GM12878 (cell line): ENCODE data around the gene ACSF3. TPM values are rescaled to one million over a fixed set of nuclear protein-coding genes. Genes with fewer than 3 reads are reported as not detected.

ENCODE experiments used
- ATAC-seq: fragments of 200-7000 bp; cut with Tn5 transposase; 3 replicates; pipeline ENCODE4 v1.9.1; 2020; ENCODE audit warnings: mild to moderate bottlenecking, moderate library complexity
- BruUV-seq: library from RNA; stranded (reverse); fragments of 400-500 nt; replicated peaks from 2 replicates; lab custom pipeline; 2021; lab: Mats Ljungman, UMichigan
- CTCF ChIA-PET: fragments of 300-600 bp; sonication (Branson Sonifier 250); formaldehyde crosslinking; extraction: SDS; loops from one replicate; lab custom pipeline; 2021; ENCODE audit warnings: inconsistent platforms; lab: Yijun Ruan, JAX
- POLR2A ChIA-PET: fragments of 350-600 bp; formaldehyde crosslinking; extraction: SDS; loops from one replicate; lab custom pipeline; 2021; ENCODE audit warnings: inconsistent platforms; lab: Charles Lee
- RAD21 ChIA-PET: fragments of 300-600 bp; sonication (Branson Sonifier 250); formaldehyde crosslinking; loops from one replicate; lab custom pipeline; 2023; ENCODE audit warnings: antibody characterized with exemption; ENCODE audit not compliant: unreplicated experiment; lab: Charles Lee
- SMC1A ChIA-PET: fragments of 300-600 bp; sonication (Branson Sonifier 250); formaldehyde crosslinking; loops from one replicate; lab custom pipeline; 2023; ENCODE audit not compliant: unreplicated experiment, uncharacterized antibody; lab: Charles Lee
- DNase-seq: peaks from one replicate; pipeline ENCODE4 v3.0.0-alpha.2; 2011; ENCODE audit warnings: low read depth, low spot score
- FAIRE-seq: peaks from 3 replicates; lab custom pipeline; 2011; peaks lifted over from hg19 to GRCh38; lab: Jason Lieb, UNC
- H2AFZ ChIP-seq: 2 replicates; pipeline ENCODE4 v1.6.0; 2011; ENCODE audit warnings: low read depth, low read length, control low read depth; ENCODE audit not compliant: control insufficient read depth
- H3K27ac ChIP-seq: 2 replicates; pipeline ENCODE4 v1.5.1; 2011; ENCODE audit warnings: control low read depth; ENCODE audit not compliant: control insufficient read depth, insufficient read depth
- H3K27me3 ChIP-seq, 2 experiments: replicated peaks in 1 of 2; 2 replicates each; pipeline versions ENCODE4 v1.6.0 to v1.6.1; 2011; ENCODE audit warnings: low read length in 1 of 2; ENCODE audit not compliant: control insufficient read depth in 2 of 2, insufficient read depth in 2 of 2
- H3K36me3 ChIP-seq, 2 experiments: 2 replicates each; pipeline ENCODE4 v1.5.1; 2011; ENCODE audit warnings: low read length in 1 of 2; ENCODE audit not compliant: control insufficient read depth in 2 of 2, insufficient read depth in 2 of 2
- H3K4me1 ChIP-seq: 2 replicates; pipeline ENCODE4 v1.6.1; 2011; ENCODE audit warnings: mild to moderate bottlenecking, low read length, moderate library complexity, mixed read lengths; ENCODE audit not compliant: control insufficient read depth, insufficient read depth
- H3K4me2 ChIP-seq: 2 replicates; pipeline ENCODE4 v1.6.0; 2011; ENCODE audit warnings: control low read depth; ENCODE audit not compliant: control insufficient read depth, insufficient read depth
- H3K4me3 ChIP-seq: fragments of 200-600 bp; sonication (generic); 2 replicates; pipeline ENCODE4 v1.5.1; 2016
- H3K79me2 ChIP-seq: 2 replicates; pipeline ENCODE4 v1.6.0; 2011; ENCODE audit warnings: low read length; ENCODE audit not compliant: control insufficient read depth, insufficient read depth
- H3K9ac ChIP-seq: 2 replicates; pipeline ENCODE4 v1.8.0; 2011; ENCODE audit warnings: low read length, control low read depth, mixed read lengths; ENCODE audit not compliant: control insufficient read depth, insufficient read depth
- H3K9me3 ChIP-seq: replicated peaks from 3 replicates; pipeline ENCODE4 v1.5.1; 2011; ENCODE audit warnings: mild to moderate bottlenecking, low read length; ENCODE audit not compliant: control insufficient read depth, insufficient read depth
- H4K20me1 ChIP-seq: 2 replicates; pipeline ENCODE4 v1.6.0; 2011; ENCODE audit not compliant: control insufficient read depth, insufficient read depth
- BACH1 ChIP-seq: fragments of 450-650 bp; IDR thresholded peaks from 2 replicates; pipeline ENCODE4 v1.6.1; 2017; ENCODE audit warnings: mild to moderate bottlenecking, borderline replicate concordance
- DPF2 ChIP-seq: fragments of 450-650 bp; IDR thresholded peaks from 2 replicates; pipeline ENCODE4 v1.6.1; 2017; ENCODE audit warnings: mild to moderate bottlenecking
- GABPA ChIP-seq: IDR thresholded peaks from 2 replicates; pipeline ENCODE4 v1.6.1; 2014; ENCODE audit warnings: antibody characterized with exemption, low read depth, mild to moderate bottlenecking, inconsistent platforms
- IKZF1 ChIP-seq: fragments of 450-650 bp; conservative IDR thresholded peaks from 2 replicates; pipeline ENCODE4 v1.6.1; 2017; ENCODE audit warnings: antibody characterized with exemption, mild to moderate bottlenecking
- NFYB ChIP-seq: IDR thresholded peaks from 2 replicates; pipeline ENCODE4 v1.6.1; 2011; ENCODE audit warnings: low read depth, mild to moderate bottlenecking, low read length, improper control_type of control experiment, moderate library complexity; ENCODE audit not compliant: insufficient read depth
- NR2F1 ChIP-seq: fragments of 450-650 bp; conservative IDR thresholded peaks from 2 replicates; pipeline ENCODE4 v1.6.1; 2017; ENCODE audit warnings: mild to moderate bottlenecking
- RAD51 ChIP-seq: fragments of 450-650 bp; IDR thresholded peaks from 2 replicates; pipeline ENCODE4 v1.6.1; 2016; ENCODE audit warnings: moderate library complexity, mild to moderate bottlenecking, inconsistent platforms
- RELA ChIP-seq: fragments of 450-650 bp; IDR thresholded peaks from 2 replicates; pipeline ENCODE4 v1.8.0; 2014; ENCODE audit warnings: borderline replicate concordance; ENCODE audit not compliant: partially characterized antibody
- SMAD5 ChIP-seq: IDR thresholded peaks from 2 replicates; pipeline ENCODE4 v1.6.1; 2016; ENCODE audit warnings: antibody characterized with exemption, low read depth
- SRF ChIP-seq, 2 experiments: IDR thresholded peaks; 2 replicates each; pipeline ENCODE4 v1.6.1; 2011; ENCODE audit warnings: low read depth in 2 of 2, low read length in 2 of 2, mild to moderate bottlenecking in 1 of 2, moderate library complexity in 1 of 2
- USF1 ChIP-seq: IDR thresholded peaks from 2 replicates; pipeline ENCODE4 v1.6.1; 2011; ENCODE audit warnings: borderline replicate concordance, low read depth, mild to moderate bottlenecking, moderate library complexity, mixed read lengths, low read length; ENCODE audit not compliant: insufficient read depth; ENCODE audit errors: extremely low read length
- ZBED1 ChIP-seq: IDR thresholded peaks from 2 replicates; pipeline ENCODE4 v1.6.1; 2016; ENCODE audit warnings: borderline replicate concordance
- WGBS: methylation state at CpG from one replicate; pipeline ENCODE4 v1.1.6; 2016; ENCODE audit warnings: low lambda C conversion rate; ENCODE audit not compliant: insufficient replicate concordance, insufficient coverage; ENCODE audit errors: missing lambda C conversion rate; 5-methylcytosine and 5-hydroxymethylcytosine counted together
- in situ Hi-C: fragments of 300-500 bp; cut with MboI; formaldehyde crosslinking; loops from 9 replicates; pipeline ENCODE4 v1.14.3; 2018; ENCODE audit warnings: mixed read lengths
- intact Hi-C: fragments of 100-400 bp; cut with micrococcal nuclease; formaldehyde crosslinking; loops from one replicate; pipeline ENCODE4 v1.14.2; 2022; ENCODE audit not compliant: unreplicated experiment
- polyA plus RNA-seq, 11 experiments: library from polyadenylated mRNA; depleted of rRNA in 4 of 11; unstranded in 6 of 11; stranded (reverse) in 5 of 11; fragments of >200 nt; fragmentation: Nextera tagmentation in 4 of 11; fragmentation: Illumina TruSeq in 1 of 11; extraction: Ambion mirVana in 4 of 11; extraction: Trizol in 1 of 11; gene quantifications; 1 replicate in 1 of 11; 2 replicates in 10 of 11; pipeline versions ENCODE4 v1.2.1 to v1.2.3, GENCODE V29; 2011 to 2016; ENCODE audit warnings: inconsistent platforms in 2 of 11, missing spikeins in 2 of 11, low read depth in 1 of 11
- total RNA-seq, 4 experiments: library from RNA; depleted of rRNA in 3 of 4; stranded (reverse); fragments of >200 nt in 3 of 4; fragmentation: Illumina TruSeq in 1 of 4; extraction: Trizol in 1 of 4; gene quantifications; 2 replicates each; pipeline versions ENCODE4 v1.2.1 to v1.2.3, GENCODE V29; 2013 to 2021
- TF ChIP-seq, protein P1 (sequence below): fragments of 450-650 bp; IDR thresholded peaks from 2 replicates; pipeline ENCODE4 v1.6.1; 2017; ENCODE audit warnings: mild to moderate bottlenecking, moderate library complexity
- TF ChIP-seq, protein P2 (sequence below): IDR thresholded peaks from 2 replicates; pipeline ENCODE4 v1.6.1; 2012; ENCODE audit warnings: low read depth, low read length, improper control_type of control experiment
- TF ChIP-seq, protein P3 (sequence below): fragments of 450-650 bp; IDR thresholded peaks from 2 replicates; pipeline ENCODE4 v1.6.1; 2017; ENCODE audit warnings: mild to moderate bottlenecking

Gene ACSF3
- total and polyA plus RNA-seq, 10 of the 15 experiments (the other 5 are each of a cell fraction or from before 2014, with no cell fraction given): 1.0 to 44.4 (median 25.8) TPM

DNA sequence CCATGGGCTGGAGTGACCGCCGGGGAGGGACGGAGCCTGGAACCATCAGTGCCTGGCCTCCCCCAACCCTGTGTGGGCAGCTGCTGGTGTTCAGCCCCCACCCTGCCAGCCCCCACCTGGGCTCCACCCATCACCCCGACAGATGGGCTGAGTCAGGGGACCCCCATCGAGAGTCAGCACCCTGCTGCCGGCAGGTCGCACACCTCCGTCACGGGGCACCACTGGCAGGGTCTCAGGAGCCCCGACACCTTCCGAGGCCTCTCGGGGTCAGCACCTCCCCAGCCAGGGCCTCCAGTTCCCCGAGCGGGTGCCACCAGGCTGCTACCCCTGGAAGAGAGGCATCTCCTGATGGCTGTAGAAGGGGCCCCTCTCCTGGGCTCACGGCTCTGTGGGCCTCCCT is 38.3 kb upstream of the ACSF3 start:
- BruUV-seq: no TSS peak
- Histone ChIP-seq H3K79me2 (no peaks in the 10 kb centered on the region), H3K27me3 (no peaks in the 10 kb centered on the region), H3K4me3 (no peak overlapping the region), H4K20me1 (no peaks in the 10 kb centered on the region), H3K4me2 (no peak overlapping the region), H2AFZ (no peak overlapping the region), H3K9ac (no peak overlapping the region), H3K36me3 (no peaks in the 10 kb centered on the region), H3K27ac (no peak overlapping the region), H3K9me3 (no peaks in the 10 kb centered on the region), H3K4me1 (peaks cover 5% of the 10 kb centered on the region)
- POLR2A ChIA-PET: interaction anchor here (0.6 kb wide), 1 partner anchor 203 kb away, joined by 3 read pairs; no protein-coding TSS in a partner anchor
- SMC1A ChIA-PET: no interaction called here
- DNase-seq: no peak
- in situ Hi-C loops: no loop called here
- no peak for ATAC-seq
- no peak for FAIRE-seq
- CTCF ChIA-PET: no interaction called here
- RAD21 ChIA-PET: no interaction called here
- WGBS: 81% methylated on average over 15 of the region's 15 CpGs
- intact Hi-C loops: no loop called here
- TF ChIP-seq, protein P1, sequence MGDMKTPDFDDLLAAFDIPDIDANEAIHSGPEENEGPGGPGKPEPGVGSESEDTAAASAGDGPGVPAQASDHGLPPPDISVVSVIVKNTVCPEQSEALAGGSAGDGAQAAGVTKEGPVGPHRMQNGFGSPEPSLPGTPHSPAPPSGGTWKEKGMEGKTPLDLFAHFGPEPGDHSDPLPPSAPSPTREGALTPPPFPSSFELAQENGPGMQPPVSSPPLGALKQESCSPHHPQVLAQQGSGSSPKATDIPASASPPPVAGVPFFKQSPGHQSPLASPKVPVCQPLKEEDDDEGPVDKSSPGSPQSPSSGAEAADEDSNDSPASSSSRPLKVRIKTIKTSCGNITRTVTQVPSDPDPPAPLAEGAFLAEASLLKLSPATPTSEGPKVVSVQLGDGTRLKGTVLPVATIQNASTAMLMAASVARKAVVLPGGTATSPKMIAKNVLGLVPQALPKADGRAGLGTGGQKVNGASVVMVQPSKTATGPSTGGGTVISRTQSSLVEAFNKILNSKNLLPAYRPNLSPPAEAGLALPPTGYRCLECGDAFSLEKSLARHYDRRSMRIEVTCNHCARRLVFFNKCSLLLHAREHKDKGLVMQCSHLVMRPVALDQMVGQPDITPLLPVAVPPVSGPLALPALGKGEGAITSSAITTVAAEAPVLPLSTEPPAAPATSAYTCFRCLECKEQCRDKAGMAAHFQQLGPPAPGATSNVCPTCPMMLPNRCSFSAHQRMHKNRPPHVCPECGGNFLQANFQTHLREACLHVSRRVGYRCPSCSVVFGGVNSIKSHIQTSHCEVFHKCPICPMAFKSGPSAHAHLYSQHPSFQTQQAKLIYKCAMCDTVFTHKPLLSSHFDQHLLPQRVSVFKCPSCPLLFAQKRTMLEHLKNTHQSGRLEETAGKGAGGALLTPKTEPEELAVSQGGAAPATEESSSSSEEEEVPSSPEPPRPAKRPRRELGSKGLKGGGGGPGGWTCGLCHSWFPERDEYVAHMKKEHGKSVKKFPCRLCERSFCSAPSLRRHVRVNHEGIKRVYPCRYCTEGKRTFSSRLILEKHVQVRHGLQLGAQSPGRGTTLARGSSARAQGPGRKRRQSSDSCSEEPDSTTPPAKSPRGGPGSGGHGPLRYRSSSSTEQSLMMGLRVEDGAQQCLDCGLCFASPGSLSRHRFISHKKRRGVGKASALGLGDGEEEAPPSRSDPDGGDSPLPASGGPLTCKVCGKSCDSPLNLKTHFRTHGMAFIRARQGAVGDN: no peak
- TF ChIP-seq NR2F1 (no peak), DPF2 (no peak), SMAD5 (no peak), ZBED1 (no peak), SRF (IDR thresholded peaks at IDR 0.05; ENCODE audit: low read depth in 2 of 2, low read length in 2 of 2) (no peak), RAD51 (no peak), GABPA (no peak), BACH1 (no peak), RELA (no peak), IKZF1 (no peak), USF1 (no peak), NFYB (no peak)
- TF ChIP-seq, protein P2, sequence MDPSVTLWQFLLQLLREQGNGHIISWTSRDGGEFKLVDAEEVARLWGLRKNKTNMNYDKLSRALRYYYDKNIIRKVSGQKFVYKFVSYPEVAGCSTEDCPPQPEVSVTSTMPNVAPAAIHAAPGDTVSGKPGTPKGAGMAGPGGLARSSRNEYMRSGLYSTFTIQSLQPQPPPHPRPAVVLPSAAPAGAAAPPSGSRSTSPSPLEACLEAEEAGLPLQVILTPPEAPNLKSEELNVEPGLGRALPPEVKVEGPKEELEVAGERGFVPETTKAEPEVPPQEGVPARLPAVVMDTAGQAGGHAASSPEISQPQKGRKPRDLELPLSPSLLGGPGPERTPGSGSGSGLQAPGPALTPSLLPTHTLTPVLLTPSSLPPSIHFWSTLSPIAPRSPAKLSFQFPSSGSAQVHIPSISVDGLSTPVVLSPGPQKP: no peak
- TF ChIP-seq, protein P3, sequence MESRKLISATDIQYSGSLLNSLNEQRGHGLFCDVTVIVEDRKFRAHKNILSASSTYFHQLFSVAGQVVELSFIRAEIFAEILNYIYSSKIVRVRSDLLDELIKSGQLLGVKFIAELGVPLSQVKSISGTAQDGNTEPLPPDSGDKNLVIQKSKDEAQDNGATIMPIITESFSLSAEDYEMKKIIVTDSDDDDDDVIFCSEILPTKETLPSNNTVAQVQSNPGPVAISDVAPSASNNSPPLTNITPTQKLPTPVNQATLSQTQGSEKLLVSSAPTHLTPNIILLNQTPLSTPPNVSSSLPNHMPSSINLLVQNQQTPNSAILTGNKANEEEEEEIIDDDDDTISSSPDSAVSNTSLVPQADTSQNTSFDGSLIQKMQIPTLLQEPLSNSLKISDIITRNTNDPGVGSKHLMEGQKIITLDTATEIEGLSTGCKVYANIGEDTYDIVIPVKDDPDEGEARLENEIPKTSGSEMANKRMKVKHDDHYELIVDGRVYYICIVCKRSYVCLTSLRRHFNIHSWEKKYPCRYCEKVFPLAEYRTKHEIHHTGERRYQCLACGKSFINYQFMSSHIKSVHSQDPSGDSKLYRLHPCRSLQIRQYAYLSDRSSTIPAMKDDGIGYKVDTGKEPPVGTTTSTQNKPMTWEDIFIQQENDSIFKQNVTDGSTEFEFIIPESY: no peak
